Amygdala (tissue), 56 donors: ENCODE data around the gene TSC22D4.
A peak's percentile ranks its signal among the peaks of the same experiment; 100 is the strongest.

Experiments
- DNase-seq, 56 donors: peaks; one replicate each; lab custom pipeline; 2025; lab: John Stamatoyannopoulos, UW

Gene TSC22D4

DNA sequence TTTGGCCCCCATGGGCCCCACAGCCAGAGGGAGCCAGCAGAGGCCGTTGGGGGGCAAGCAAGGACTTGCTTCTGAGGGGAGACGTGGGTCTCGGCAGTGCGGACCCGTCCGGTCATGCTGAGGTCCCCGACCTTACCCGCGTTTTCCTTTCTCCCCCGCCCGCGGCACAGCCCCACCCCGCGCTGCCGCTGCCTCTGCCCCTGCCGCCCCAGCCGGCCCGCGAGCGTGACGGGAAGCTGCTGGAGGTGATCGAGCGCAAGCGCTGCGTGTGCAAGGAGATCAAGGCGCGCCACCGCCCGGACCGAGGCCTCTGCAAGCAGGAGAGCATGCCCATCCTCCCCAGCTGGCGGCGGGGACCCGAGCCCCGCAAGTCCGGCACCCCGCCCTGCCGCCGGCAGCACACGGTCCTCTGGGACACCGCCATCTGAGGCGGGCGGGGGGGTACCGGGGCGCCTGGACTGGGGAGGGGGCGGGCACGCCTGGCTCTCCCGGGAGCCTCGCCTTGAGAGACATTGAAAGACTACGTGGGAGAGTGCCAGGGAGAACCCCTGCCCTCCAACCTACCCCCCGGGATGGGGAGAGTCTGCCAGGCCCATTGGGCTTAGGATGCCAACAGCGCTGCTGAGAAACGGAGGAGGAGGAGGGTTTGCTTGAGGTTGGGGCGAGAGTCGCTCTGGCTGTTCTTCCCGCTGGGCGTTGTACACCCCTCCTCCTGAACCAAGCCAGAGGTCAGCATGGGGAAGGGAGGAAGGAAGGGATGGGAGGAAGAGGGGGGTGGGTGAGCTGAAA is 14.7 kb upstream of the TSC22D4 start:
- DNase-seq, result peak in 37 of 56 donors; percentile 17 to 76 (median 47)

- no peak for DNase-seq
Measured at GRCh38 chr7:100492738-100493475, 13.9 kb upstream of the TSC22D4 start.

DNA sequence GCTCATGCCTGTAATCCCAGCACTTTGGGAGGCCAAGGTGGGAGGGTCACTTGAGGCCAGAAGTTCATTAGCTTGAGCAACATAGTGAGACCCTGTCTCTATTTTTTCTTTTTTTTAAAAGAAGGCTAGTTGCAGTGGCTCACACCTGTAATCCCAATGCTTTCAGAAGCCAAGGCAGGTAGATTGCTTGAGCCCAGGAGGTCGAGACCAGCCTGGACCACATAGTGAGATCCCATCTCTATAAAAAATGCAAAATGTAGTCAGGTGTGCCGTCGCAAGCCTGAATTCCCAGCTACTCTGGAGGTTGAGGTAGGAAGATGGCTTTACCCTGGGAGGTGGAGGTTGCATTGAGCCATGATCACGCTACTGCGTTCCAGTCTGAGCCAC is 12.2 kb upstream of the TSC22D4 start:
- no peak for DNase-seq

DNA sequence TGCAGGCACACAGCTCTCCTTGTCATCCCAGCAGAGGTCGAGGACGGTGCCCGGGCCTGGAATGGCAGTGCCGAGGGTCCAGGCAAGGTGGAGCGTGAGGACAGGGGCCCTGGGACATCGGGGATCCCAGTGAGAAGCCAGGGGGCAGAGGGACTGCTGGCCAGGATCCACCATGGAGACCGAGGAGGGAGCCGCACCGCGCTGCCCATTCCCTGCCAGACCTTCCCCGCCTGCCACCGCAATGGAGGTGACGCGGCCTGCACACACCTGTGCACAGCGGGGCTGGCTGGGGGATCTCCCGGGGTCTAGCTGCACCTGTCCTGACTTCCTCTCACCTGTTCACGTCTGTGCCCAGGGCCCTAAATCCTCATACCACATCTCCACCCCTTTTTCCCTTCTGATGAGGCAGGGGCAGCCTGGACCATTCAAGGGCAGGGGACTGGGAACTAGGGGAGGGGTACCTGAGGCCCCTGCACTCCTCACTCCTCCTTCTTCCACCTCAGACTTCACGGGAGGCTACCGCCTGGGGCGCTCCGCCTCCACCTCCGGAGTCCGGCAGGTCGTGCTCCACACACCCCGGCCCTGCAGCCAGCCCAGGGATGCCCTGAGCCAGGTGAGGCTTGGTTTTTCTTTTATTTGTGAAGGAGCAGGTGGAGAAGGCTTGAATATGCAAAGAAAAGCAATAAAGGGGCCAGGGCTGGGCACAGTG is 11.6 kb upstream of the TSC22D4 start:
- DNase-seq, result no peak

DNA sequence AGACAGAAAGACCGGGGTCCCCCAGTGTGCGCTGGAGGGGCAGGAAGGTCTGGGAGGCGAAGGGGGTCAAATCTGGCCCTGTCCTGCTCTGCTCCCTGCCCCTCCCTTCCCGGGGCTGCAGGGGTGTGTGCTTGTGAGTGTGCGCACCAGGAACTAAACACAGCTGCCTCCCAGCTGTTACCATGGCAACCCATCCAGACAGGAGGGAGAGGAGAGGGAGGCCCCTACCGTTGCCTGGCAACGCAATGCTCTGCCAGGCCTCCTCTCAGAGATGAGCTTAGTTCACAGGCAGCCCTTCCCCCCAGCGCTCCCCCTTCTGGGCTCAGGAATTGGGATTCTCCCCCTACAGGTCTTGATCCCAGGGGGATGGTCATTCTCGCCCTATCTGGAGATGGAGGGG is 10.8 kb upstream of the TSC22D4 start:
- DNase-seq, result peak in 54 of 56 donors; percentile 32 to 97 (median 87)

DNA sequence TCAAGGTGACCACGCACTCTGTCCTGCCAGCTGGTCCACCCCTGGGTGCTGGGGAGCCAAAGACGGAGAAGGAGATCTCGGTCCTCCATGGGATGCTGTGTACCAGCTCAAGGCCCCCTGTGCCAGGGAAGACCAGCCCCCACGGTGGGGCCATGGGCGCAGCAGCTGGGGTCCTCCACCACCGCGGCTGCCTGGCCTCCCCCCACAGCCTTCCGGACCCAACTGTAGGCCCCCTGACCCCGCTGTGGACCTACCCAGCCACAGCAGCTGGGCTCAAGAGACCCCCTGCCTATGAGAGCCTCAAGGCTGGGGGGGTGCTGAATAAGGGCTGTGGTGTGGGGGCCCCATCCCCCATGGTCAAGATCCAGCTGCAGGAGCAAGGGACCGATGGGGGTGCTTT is 10.1 kb upstream of the TSC22D4 start:
- DNase-seq, result no peak

DNA sequence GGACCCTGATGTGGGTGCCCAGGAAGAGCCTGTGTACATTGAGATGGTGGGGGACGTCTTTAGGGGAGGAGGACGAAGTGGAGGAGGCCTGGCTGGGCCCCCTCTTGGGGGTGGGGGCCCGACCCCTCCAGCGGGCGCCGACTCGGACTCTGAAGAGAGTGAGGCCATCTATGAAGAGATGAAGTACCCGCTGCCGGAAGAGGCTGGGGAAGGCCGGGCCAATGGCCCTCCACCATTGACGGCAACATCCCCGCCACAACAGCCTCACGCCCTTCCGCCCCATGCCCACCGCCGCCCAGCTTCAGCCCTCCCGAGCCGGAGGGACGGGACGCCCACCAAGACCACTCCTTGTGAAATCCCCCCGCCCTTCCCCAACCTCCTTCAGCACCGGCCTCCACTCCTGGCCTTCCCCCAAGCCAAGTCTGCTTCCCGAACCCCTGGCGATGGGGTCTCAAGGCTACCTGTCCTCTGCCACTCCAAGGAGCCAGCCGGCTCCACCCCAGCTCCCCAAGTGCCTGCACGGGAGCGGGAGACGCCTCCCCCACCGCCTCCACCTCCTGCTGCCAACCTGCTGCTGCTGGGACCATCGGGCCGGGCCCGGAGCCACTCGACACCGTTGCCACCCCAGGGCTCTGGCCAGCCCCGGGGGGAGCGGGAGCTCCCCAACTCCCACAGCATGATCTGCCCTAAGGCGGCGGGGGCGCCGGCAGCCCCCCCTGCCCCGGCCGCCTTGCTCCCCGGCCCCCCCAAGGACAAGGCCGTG is 9.5 kb upstream of the TSC22D4 start:
- DNase-seq, result no peak

DNA sequence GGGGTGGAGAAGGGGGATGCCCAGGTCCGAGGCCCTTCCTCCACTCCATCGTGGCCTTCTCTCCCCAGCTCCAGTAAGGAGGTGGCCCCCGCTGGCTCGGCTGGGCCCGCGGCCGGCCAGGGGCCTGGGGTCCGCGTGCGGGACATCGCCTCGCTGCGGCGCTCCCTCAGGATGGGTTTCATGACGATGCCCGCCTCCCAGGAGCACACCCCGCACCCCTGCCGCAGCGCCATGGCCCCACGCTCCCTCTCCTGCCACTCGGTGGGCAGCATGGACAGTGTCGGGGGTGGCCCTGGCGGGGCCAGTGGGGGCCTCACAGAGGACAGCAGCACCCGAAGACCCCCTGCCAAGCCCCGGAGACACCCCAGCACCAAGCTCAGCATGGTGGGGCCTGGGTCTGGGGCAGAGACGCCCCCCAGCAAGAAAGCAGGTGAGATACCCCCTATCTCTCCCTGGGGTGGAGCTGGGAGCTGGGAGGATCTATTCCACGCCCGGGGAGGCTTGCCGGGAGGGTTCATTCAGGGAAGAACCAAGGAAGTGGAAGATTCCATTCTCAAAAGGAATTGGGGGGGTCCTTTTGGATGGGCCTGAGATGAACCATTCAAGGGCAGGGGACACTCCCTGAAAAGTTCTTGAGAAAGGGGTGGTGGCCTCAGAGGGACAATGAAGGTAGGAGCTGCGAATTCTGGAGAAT is 7.9 kb upstream of the TSC22D4 start:
- DNase-seq, result peak in 7 of 56 donors; percentile 9 to 30 (median 15)

DNA sequence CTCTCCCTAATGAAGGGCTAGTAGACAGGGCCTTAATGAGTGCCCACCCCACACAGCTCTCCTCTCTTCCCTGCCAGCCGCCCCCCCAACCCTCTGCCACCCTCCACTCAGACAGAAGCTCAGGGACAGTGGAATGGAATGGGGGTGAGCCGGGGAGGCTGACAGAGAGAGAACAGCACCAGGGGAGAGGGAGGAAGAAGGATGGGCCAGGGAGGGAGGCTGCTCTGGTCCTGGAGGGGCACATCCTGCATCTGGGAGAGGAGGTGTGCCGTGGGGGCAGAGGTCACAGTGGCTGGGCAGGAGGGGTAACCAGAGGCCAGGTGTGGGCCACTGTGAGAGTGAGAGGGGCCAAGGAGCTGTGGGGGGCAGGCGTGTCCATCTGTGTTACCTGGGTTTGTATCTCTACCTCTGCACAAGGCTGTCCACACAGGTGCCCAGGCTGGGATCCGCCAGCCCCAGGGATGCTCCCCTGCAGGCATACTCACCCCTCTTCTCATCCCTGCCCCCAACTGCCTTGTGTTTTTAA is 7.2 kb upstream of the TSC22D4 start:
- no peak for DNase-seq

- no peak for DNase-seq
Measured at GRCh38 chr7:100485471-100485876, 6.5 kb upstream of the TSC22D4 start.

- peak in 3 of 56 donors; percentile 24 to 55 (median 42) for DNase-seq
Measured at GRCh38 chr7:100484673-100485045, 5.6 kb upstream of the TSC22D4 start.

- peak in 48 of 56 donors; percentile 22 to 79 (median 58) for DNase-seq
Measured at GRCh38 chr7:100483722-100484672, 5.0 kb upstream of the TSC22D4 start, which contains the start of gene NYAP1. Gene NYAP1 (plus strand): TSS chr7:100483927. CDS start chr7:100485312, 1,385 bp downstream.

GRCh38 chr7:100483090-100483721 is 4.2 kb upstream of the TSC22D4 start:
- DNase-seq, result peak in 38 of 56 donors; percentile 26 to 79 (median 56)

GRCh38 chr7:100482728-100483089 is 3.7 kb upstream of the TSC22D4 start:
- DNase-seq, result no peak

GRCh38 chr7:100481466-100481865 is 2.5 kb upstream of the TSC22D4 start:
- no peak for DNase-seq

GRCh38 chr7:100477871-100478267 is 1.1 kb downstream of the TSC22D4 start:
- peak in 1 of 56 donors; percentile 22 for DNase-seq

DNA sequence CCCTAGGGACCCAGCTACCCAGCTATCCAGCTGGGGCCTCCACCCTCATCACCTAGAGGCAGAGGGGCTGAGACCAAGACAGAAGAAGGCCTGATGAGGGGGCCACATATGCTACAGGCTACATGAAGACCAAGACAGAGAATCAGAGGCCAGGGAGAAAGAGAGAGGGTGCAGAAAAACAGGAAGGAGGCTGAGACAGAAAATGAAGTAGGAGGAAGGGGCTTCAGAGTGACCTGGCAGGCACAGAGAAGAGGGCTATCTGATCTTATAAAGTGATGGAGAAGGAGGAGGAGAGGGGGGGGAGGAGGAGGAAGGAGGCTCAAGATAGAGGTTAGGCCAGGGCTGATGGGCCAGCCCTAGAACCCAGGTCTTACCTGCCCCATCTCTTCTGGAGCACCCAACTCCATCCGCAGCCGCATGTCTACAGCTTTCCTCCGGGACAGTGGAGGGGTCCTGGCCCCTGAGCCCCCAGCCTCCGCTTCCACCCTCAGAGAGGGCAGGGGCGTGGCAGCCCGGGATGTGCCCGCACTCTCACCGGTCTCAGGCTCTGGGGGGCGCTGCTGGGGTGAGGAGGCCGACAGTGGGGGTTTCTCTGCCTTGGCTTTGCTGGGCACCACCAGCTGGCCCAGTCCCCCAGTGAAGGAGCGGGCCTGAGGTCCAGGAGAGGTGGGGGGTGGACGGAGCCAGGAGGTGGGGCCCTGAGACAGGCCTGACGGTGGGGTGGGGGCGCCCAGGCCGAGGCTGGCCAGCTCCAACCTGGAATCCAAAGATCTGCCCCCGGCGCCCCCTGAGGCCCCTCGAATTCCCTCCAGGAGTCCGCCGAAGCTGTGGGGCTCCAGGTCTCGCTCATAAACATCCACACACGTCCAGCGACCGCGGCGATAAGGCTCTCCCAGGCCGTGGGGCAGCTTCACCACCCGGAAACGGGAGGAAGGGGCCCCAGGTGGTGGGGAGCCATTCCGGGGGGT is 1.8 kb downstream of the TSC22D4 start:
- peak in 2 of 56 donors; percentile 14 to 30 for DNase-seq
